ENCODE data around the gene FILIP1. TPM values are rescaled to one million over a fixed set of nuclear protein-coding genes. Genes with fewer than 3 reads are reported as not detected.
A peak's percentile ranks its signal among the peaks of the same experiment; 100 is the strongest.

FILIP1 gene
- total and polyA plus RNA-seq, 10 of the 15 experiments (the other 5 are each of a cell fraction or from before 2014, with no cell fraction given), result 0.23 to 2.0 (median 0.44) TPM

- TF ChIP-seq CTCF (IDR thresholded peaks at IDR 0.05 in 2 of 3, conservative IDR thresholded peaks at IDR 0.05 in 1 of 3; ENCODE audit: control insufficient read depth in 2 of 3, extremely low read depth in 1 of 3, insufficient read depth in 1 of 3, low read depth in 3 of 3, low read length in 3 of 3) (peak; percentile 53 to 75 (median 59); a peak in 5 of 6 replicates), BCL11A (IDR thresholded peaks at IDR 0.05; ENCODE audit: low read depth, low read length) (no peak)
Observed at GRCh38 chr6:75296811-75297779, 196.5 kb downstream of the FILIP1 start (continued).

GRCh38 chr6:75292555-75292954 is 201.0 kb downstream of the FILIP1 start:
- ChIA-PET POLR2A (no interaction called here), CTCF (interaction anchor here (0.9 kb wide), 1 partner anchor 18 kb away, joined by 3 read pairs; no protein-coding TSS in a partner anchor), SMC1A (ENCODE audit: uncharacterized antibody, unreplicated experiment) (interaction anchor here (0.9 to 1.6 kb wide), 4 partner anchors 15 to 236 kb away, joined by 3 to 4 read pairs (median 4); no protein-coding TSS in a partner anchor), RAD21 (ENCODE audit: unreplicated experiment) (interaction anchor here (1.2 to 1.8 kb wide), 2 partner anchors 24 to 235 kb away, joined by 3 to 5 read pairs; no protein-coding TSS in a partner anchor)
- no peak overlapping the region for H3K4me2 ChIP-seq (ENCODE audit: control insufficient read depth, insufficient read depth)
- FAIRE-seq (no peak), DNase-seq (ENCODE audit: low read depth, low spot score) (no peak), ATAC-seq (no peak)
- intact Hi-C loops (cut with micrococcal nuclease; ENCODE audit: unreplicated experiment), result no loop called here
- no peaks in the 10 kb centered on the region for H3K4me1 ChIP-seq (ENCODE audit: control insufficient read depth, insufficient read depth, low read length)
- no peak overlapping the region for H3K27ac ChIP-seq (ENCODE audit: control insufficient read depth, insufficient read depth)
- H2AFZ ChIP-seq (ENCODE audit: control insufficient read depth, low read depth, low read length), result no peak overlapping the region
- no TSS peak for BruUV-seq (replicated peaks)
- H3K9ac ChIP-seq (ENCODE audit: control insufficient read depth, insufficient read depth, low read length), result no peak overlapping the region
- H3K36me3 ChIP-seq (ENCODE audit: control insufficient read depth in 2 of 2, insufficient read depth in 2 of 2, low read length in 1 of 2), result 0 out of 4 replicates have a peak, but pooled peaks cover 0 to 3% of the 10 kb centered on the region in 2 experiments
- no peaks in the 10 kb centered on the region for H3K9me3 ChIP-seq (replicated peaks; ENCODE audit: control insufficient read depth, insufficient read depth, low read length)
- peaks cover 12% of the 10 kb centered on the region for H3K79me2 ChIP-seq (ENCODE audit: control insufficient read depth, insufficient read depth, low read length)
- no peaks in the 10 kb centered on the region for H4K20me1 ChIP-seq (ENCODE audit: control insufficient read depth, insufficient read depth)
- no peaks in the 10 kb centered on the region for H3K27me3 ChIP-seq (replicated peaks in 1 of 2; ENCODE audit: control insufficient read depth in 2 of 2, insufficient read depth in 2 of 2, low read length in 1 of 2)
- in situ Hi-C loops (cut with MboI), result no loop called here
- TF ChIP-seq DPF2 (IDR thresholded peaks at IDR 0.05), result no peak
- TF ChIP-seq MYC (IDR thresholded peaks at IDR 0.05; ENCODE audit: insufficient read depth, insufficient read length, insufficient replicate concordance, low read length, severe bottlenecking), result no peak
- TF ChIP-seq JUNB (IDR thresholded peaks at IDR 0.05), result no peak
- TF ChIP-seq TARDBP (IDR thresholded peaks at IDR 0.05; ENCODE audit: borderline replicate concordance), result no peak
- H3K4me3 ChIP-seq, result no peak overlapping the region
- WGBS (ENCODE audit: insufficient coverage, insufficient replicate concordance, low lambda C conversion rate, missing lambda C conversion rate), result 100% methylated on average over 2 of the region's 2 CpGs

Measured in GM12878 (cell line).